Tracheal epithelial cell (primary cell): ENCODE results near the gene YPEL5. TPM values are rescaled to one million over a fixed set of nuclear protein-coding genes. Genes with fewer than 3 reads are reported as not detected.

Source experiments
- total RNA-seq: library from RNA; depleted of rRNA; stranded (reverse); fragments of >200 nt; gene quantifications from 2 replicates; pipeline ENCODE4 v1.2.1, GENCODE V29; 2014

Gene YPEL5
- total RNA-seq = 67.5 and 77.8 TPM in 2 replicates

DNA sequence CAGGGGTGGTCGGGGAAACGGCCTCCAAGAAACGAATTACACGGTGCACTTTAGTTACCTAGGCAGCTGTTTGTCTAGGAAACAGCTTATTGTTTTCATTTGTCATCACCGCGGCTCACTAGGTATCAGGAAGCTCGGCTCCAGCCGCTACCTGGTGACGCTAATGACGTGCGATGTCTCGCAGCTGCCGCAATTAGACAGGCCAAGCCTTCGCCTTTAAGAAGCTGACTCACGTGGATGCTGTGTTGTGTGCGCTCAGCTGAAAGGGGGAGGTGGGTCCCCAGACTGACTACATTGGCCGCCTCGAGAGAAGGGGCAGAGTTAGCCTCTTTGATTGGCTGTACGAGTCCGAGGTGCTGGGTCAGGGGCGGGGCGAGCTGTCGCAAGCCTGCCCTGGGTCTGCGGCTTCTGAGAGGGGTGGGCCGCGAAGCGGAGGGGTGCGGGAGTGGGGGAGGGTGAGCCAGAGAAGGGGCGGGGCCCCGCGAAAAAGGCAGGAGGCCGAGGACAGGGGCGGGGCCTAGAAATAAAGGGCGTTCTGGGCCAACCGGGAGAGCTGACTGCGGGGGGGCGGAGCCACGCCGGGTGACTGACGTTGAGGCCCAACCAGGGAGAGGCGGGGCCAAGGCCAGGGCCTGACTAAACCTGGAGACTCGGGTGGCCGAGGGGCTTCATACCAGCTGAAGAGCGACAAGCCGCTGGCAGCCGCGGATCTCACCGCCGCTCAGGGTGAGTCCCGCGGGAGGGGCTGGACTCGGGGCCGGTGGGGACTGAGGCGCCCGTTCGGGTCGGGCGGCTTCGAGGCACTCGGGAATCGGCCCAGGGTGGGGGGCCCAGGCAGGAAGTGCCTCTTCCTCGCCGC, at the start of gene YPEL5:
Gene YPEL5, plus strand, starts transcription at position 671 of the 859 bp plus-strand sequence. CDS start 9,645 bp downstream, outside the sequence.

Other genes starting within 250 kb of the YPEL5 start
- gene ALK, start 225.4 kb upstream of the YPEL5 start, total RNA-seq = not detected in 2 replicates
- 20.7 and 58.6 TPM in 2 replicates for gene LBH, start 84.5 kb downstream of the YPEL5 start, total RNA-seq